ENCODE measurements around the gene LCN6. TPM values are rescaled to one million over a fixed set of nuclear protein-coding genes. Genes with fewer than 3 reads are reported as not detected.

Gene LCN6
- polyA plus RNA-seq, 1 donor (not counting 4 experiments of a cell fraction or from before 2014, with no cell fraction given) = not detected

DNA sequence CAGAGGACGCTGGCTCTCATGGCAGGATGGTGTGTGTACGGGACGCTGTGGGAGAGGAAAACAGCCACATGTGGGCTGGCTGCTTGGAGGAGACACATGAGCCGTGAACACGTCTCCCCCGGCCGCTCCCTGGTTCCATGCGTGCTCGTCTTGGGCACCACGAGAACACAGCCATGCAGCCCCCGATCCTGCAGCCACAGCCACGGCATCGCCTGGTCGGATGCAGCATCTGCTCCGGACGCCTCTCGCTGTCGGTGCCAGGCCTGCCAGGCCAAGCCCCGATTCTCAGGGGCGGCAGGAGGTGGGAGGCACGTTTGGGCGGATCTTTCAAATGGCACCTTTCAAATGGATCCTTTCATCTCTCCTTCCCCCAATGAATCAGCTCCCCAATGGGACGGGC, 8.8 kb downstream of the LCN6 start:
- TF ChIP-seq EZH2 (IDR thresholded peaks at IDR 0.05; ENCODE audit: low read length) = no peak
- H3K9me3 ChIP-seq (ENCODE audit: control insufficient read depth, low read depth, low read length) = no peaks in the 10 kb centered on the region
- no peak overlapping the region for H3K4me3 ChIP-seq (ENCODE audit: control insufficient read depth in 2 of 3, extremely low read depth in 1 of 3, insufficient read depth in 2 of 3, low read depth in 1 of 3, low read length in 3 of 3)
- no peak overlapping the region for H3K9ac ChIP-seq (ENCODE audit: control insufficient read depth, extremely low read depth, insufficient read depth, low read length)
- no peaks in the 10 kb centered on the region for H3K4me1 ChIP-seq (ENCODE audit: control insufficient read depth, extremely low read depth, insufficient read depth, low read length)
- no peak overlapping the region for H3K27ac ChIP-seq (ENCODE audit: control insufficient read depth, insufficient read depth, low read length)
- dilution Hi-C loops (cut with MboI; ENCODE audit: extremely low pct_ligation_motif_present, low sequenced_read_pairs) = no loop called here
- H4K20me1 ChIP-seq (ENCODE audit: control insufficient read depth, extremely low read depth, insufficient read depth, low read length) = no peaks in the 10 kb centered on the region
- H3K79me2 ChIP-seq (ENCODE audit: control insufficient read depth, insufficient read depth, low read length) = no peaks in the 10 kb centered on the region
- H3K4me2 ChIP-seq (ENCODE audit: control insufficient read depth, extremely low read depth, insufficient read depth, low read depth, low read length) = no peak overlapping the region
- H3K27me3 ChIP-seq (ENCODE audit: control insufficient read depth, extremely low read depth, insufficient read depth, low read length) = peaks cover 54% of the 10 kb centered on the region
- H3K9me1 ChIP-seq (ENCODE audit: control insufficient read depth, extremely low read depth, insufficient read depth, low read length) = no peaks in the 10 kb centered on the region
- H2AFZ ChIP-seq (ENCODE audit: control insufficient read depth, low read length) = no peak overlapping the region
- FAIRE-seq (no peak), DNase-seq (ENCODE audit: low read depth, low spot score) (no peak)
- no peaks in the 10 kb centered on the region for H3K36me3 ChIP-seq (ENCODE audit: control insufficient read depth in 2 of 2, extremely low read depth in 1 of 2, insufficient read depth in 2 of 2, low read length in 2 of 2)

DNA sequence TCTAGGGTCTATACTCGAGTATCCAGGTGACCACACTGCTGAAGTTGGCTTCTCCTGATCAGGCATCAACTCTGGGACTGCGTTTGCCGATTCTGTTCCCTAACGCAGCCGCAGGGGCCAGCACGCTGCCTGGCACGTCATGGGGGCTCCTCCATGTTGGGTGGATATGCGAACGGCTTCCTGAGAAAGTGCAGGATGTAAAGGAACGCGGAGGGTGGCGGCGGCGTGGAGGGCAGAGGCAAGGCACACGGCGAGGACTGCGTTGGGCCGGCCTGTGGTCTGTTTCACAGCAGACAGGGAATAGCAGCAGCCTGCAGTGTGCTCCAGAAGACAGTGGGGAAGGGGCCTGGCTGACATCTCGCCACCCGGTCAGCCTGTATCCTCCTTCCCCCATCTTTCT, 9.4 kb downstream of the LCN6 start:
- Histone ChIP-seq H3K9me1 (ENCODE audit: control insufficient read depth, extremely low read depth, insufficient read depth, low read length) (no peaks in the 10 kb centered on the region), H4K20me1 (ENCODE audit: control insufficient read depth, extremely low read depth, insufficient read depth, low read length) (no peaks in the 10 kb centered on the region), H3K36me3 (ENCODE audit: control insufficient read depth in 2 of 2, extremely low read depth in 1 of 2, insufficient read depth in 2 of 2, low read length in 2 of 2) (no peaks in the 10 kb centered on the region), H3K4me1 (ENCODE audit: control insufficient read depth, extremely low read depth, insufficient read depth, low read length) (no peaks in the 10 kb centered on the region), H3K27me3 (ENCODE audit: control insufficient read depth, extremely low read depth, insufficient read depth, low read length) (peaks cover 52% of the 10 kb centered on the region), H3K4me3 (ENCODE audit: control insufficient read depth in 2 of 3, extremely low read depth in 1 of 3, insufficient read depth in 2 of 3, low read depth in 1 of 3, low read length in 3 of 3) (no peak overlapping the region), H2AFZ (ENCODE audit: control insufficient read depth, low read length) (no peak overlapping the region), H3K27ac (ENCODE audit: control insufficient read depth, insufficient read depth, low read length) (no peak overlapping the region), H3K9ac (ENCODE audit: control insufficient read depth, extremely low read depth, insufficient read depth, low read length) (no peak overlapping the region), H3K4me2 (ENCODE audit: control insufficient read depth, extremely low read depth, insufficient read depth, low read depth, low read length) (no peak overlapping the region), H3K79me2 (ENCODE audit: control insufficient read depth, insufficient read depth, low read length) (no peaks in the 10 kb centered on the region), H3K9me3 (ENCODE audit: control insufficient read depth, low read depth, low read length) (no peaks in the 10 kb centered on the region)
- TF ChIP-seq, protein P1, sequence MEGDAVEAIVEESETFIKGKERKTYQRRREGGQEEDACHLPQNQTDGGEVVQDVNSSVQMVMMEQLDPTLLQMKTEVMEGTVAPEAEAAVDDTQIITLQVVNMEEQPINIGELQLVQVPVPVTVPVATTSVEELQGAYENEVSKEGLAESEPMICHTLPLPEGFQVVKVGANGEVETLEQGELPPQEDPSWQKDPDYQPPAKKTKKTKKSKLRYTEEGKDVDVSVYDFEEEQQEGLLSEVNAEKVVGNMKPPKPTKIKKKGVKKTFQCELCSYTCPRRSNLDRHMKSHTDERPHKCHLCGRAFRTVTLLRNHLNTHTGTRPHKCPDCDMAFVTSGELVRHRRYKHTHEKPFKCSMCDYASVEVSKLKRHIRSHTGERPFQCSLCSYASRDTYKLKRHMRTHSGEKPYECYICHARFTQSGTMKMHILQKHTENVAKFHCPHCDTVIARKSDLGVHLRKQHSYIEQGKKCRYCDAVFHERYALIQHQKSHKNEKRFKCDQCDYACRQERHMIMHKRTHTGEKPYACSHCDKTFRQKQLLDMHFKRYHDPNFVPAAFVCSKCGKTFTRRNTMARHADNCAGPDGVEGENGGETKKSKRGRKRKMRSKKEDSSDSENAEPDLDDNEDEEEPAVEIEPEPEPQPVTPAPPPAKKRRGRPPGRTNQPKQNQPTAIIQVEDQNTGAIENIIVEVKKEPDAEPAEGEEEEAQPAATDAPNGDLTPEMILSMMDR (optimal IDR thresholded peaks at IDR 0.05 in 1 of 3, IDR thresholded peaks at IDR 0.05 in 1 of 3, conservative IDR thresholded peaks at IDR 0.05 in 1 of 3; ENCODE audit: extremely low read depth in 1 of 3, insufficient read depth in 2 of 3, low read length in 3 of 3) = no peak
- no peak for TF ChIP-seq EZH2 (IDR thresholded peaks at IDR 0.05; ENCODE audit: low read length)
- DNase-seq (ENCODE audit: low read depth, low spot score) = no peak
- no peak for FAIRE-seq
- dilution Hi-C loops (cut with MboI; ENCODE audit: extremely low pct_ligation_motif_present, low sequenced_read_pairs) = no loop called here

DNA sequence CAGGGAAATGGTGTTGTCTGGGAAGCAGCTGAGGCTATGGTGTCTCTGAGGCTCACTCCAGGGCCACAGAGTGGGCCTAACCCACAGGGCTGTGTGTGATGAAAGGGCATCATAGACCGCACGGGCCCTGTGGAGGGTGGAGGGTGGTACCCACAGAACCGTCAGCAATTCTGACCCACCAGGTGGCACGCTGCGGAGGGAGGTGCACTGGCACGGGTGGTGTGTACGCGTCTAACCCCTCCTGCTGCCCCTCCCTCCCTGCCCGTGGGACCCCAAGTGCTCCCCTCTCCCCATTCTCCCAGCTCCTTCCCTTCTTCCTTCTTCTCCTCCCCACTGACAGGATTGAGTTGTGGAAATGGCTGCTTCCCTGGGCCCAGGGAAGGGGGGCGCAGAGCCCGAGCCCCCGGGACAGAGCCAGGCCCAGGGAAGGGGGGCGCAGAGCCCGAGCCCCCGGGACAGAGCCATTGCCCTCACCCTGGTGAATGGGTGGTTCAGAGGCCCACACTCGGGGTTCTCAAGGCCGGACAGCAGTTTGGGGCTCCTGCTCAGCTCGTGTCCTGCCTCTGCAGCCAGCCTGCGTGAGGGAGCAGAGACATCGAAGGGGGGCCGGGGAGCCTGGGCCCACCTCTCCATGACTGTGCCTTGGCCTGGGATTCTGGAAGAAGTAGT, 12.4 kb downstream of the LCN6 start:
- Histone ChIP-seq H3K4me2 (ENCODE audit: control insufficient read depth, extremely low read depth, insufficient read depth, low read depth, low read length) (no peak overlapping the region), H3K9me1 (ENCODE audit: control insufficient read depth, extremely low read depth, insufficient read depth, low read length) (no peaks in the 10 kb centered on the region), H3K9ac (ENCODE audit: control insufficient read depth, extremely low read depth, insufficient read depth, low read length) (no peak overlapping the region), H3K27ac (ENCODE audit: control insufficient read depth, insufficient read depth, low read length) (no peak overlapping the region), H4K20me1 (ENCODE audit: control insufficient read depth, extremely low read depth, insufficient read depth, low read length) (no peaks in the 10 kb centered on the region), H3K36me3 (ENCODE audit: control insufficient read depth in 2 of 2, extremely low read depth in 1 of 2, insufficient read depth in 2 of 2, low read length in 2 of 2) (no peaks in the 10 kb centered on the region), H3K9me3 (ENCODE audit: control insufficient read depth, low read depth, low read length) (no peaks in the 10 kb centered on the region), H2AFZ (ENCODE audit: control insufficient read depth, low read length) (no peak overlapping the region), H3K27me3 (ENCODE audit: control insufficient read depth, extremely low read depth, insufficient read depth, low read length) (peaks cover 21% of the 10 kb centered on the region), H3K4me1 (ENCODE audit: control insufficient read depth, extremely low read depth, insufficient read depth, low read length) (no peaks in the 10 kb centered on the region), H3K79me2 (ENCODE audit: control insufficient read depth, insufficient read depth, low read length) (no peaks in the 10 kb centered on the region), H3K4me3 (ENCODE audit: control insufficient read depth in 2 of 3, extremely low read depth in 1 of 3, insufficient read depth in 2 of 3, low read depth in 1 of 3, low read length in 3 of 3) (no peak overlapping the region)
- dilution Hi-C loops (cut with MboI; ENCODE audit: extremely low pct_ligation_motif_present, low sequenced_read_pairs) = no loop called here
- FAIRE-seq = no peak
- DNase-seq (ENCODE audit: low read depth, low spot score) = no peak
- TF ChIP-seq, protein P1 (optimal IDR thresholded peaks at IDR 0.05 in 1 of 3, IDR thresholded peaks at IDR 0.05 in 1 of 3, conservative IDR thresholded peaks at IDR 0.05 in 1 of 3; ENCODE audit: extremely low read depth in 1 of 3, insufficient read depth in 2 of 3, low read length in 3 of 3) = no peak
- TF ChIP-seq EZH2 (IDR thresholded peaks at IDR 0.05; ENCODE audit: low read length) = no peak
